ENCODE data around the gene PLCXD1.
"Not testable (repeated sequence)": the region's sequence is repeated elsewhere in the genome, so short reads cannot be mapped to it uniquely, and the experiment has no call there.

The PLCXD1 gene

DNA sequence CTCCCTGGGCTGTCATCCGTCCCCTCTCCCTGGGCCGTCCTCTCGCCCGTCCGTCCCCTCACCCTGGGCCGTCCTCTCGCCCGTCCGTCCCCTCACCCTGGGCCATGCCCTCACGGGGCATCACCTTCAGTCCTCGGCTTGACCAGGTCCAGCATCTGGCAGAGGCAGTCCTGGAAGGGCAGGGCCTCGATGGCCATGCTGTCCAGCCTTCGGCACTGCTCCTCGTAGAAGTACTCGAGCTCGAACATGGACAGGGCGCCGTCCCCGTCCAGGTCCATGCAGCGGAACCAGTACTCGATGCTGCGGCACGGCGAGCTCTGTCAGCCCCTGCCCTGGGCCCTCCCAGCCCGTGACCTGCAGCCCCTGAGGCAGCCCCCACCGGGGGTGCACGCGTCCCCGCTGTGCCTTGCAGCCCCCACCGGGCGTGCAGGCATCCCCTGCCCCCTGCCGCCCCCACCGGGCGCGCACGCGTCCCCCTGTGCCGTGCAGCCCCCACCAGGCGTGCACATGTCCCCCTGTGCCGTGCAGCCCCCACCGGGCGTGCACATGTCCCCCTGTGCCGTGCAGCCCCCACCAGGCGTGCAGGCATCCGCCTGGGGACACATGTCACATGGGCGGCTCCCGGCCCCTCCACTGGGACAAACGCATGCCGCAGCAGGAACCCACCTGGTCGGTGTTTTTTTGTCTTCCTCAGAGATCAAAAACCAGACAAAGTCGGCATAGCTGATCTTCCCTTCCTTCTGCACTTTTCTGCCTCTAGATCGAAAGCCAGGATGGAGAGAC lies 59.7 kb downstream of the PLCXD1 start:
- H3K4me3 Mint-ChIP-seq, result no peak overlapping the region
- H3K27me3 Mint-ChIP-seq, result no peaks in the 10 kb centered on the region
- no peak overlapping the region for H3K27ac Mint-ChIP-seq
- no peaks in the 10 kb centered on the region for H3K4me1 Mint-ChIP-seq (ENCODE audit: low read depth)
- no peaks in the 10 kb centered on the region for H3K9me3 Mint-ChIP-seq
- peaks cover 24% of the 10 kb centered on the region for H3K36me3 Mint-ChIP-seq (ENCODE audit: low read depth)

- Mint-ChIP-seq H3K27ac (no peak overlapping the region), H3K4me3 (no peak overlapping the region), H3K36me3 (ENCODE audit: low read depth) (peaks cover 18% of the 10 kb centered on the region), H3K27me3 (no peaks in the 10 kb centered on the region), H3K4me1 (ENCODE audit: low read depth) (no peaks in the 10 kb centered on the region), H3K9me3 (no peaks in the 10 kb centered on the region)
These were observed 60.4 kb downstream of the PLCXD1 start for GRCh38 chrX:341541-342101.

DNA sequence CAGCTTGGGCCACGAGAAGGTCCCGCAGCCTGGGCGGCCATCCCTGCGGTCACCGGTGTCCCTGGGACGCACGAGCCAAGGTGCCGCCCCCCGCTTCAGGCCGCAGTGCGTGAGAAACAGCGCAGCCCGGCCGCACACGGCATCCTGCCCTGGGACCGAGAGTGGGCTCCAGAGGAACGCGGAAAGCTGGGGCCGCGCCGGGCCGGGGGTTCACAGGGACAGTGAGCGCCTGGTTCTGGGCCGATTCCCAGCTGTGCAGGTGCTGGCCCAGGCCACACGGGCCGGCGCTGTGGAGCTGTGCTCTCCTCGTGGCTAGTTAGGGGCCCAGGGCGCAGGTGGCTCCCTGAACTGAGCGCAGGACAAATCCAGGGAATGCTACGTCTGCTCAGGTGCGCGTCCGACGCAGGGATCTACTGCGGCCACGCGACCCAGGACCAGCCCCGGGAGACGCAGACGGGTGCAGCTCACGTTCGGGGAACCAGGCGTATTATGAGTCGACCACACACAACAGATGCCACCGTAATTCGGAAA lies 63.3 kb downstream of the PLCXD1 start:
- H3K9me3 Mint-ChIP-seq, result no peaks in the 10 kb centered on the region
- H3K27ac Mint-ChIP-seq, result no peak overlapping the region
- H3K36me3 Mint-ChIP-seq (ENCODE audit: low read depth), result peaks cover 13% of the 10 kb centered on the region
- H3K4me3 Mint-ChIP-seq, result no peak overlapping the region
- H3K27me3 Mint-ChIP-seq, result no peaks in the 10 kb centered on the region
- no peaks in the 10 kb centered on the region for H3K4me1 Mint-ChIP-seq (ENCODE audit: low read depth)

- no peaks in the 10 kb centered on the region for H3K27me3 Mint-ChIP-seq
- H3K36me3 Mint-ChIP-seq (ENCODE audit: low read depth), result peaks cover 13% of the 10 kb centered on the region
- no peak overlapping the region for H3K27ac Mint-ChIP-seq
- H3K9me3 Mint-ChIP-seq, result no peaks in the 10 kb centered on the region
- no peaks in the 10 kb centered on the region for H3K4me1 Mint-ChIP-seq (ENCODE audit: low read depth)
- H3K4me3 Mint-ChIP-seq, result no peak overlapping the region
These were observed 64.1 kb downstream of the PLCXD1 start for GRCh38 chrX:345020-345925.

GRCh38 chrX:346034-346813 lies 65.0 kb downstream of the PLCXD1 start:
- Mint-ChIP-seq H3K9me3 (no peaks in the 10 kb centered on the region), H3K27ac (no peak overlapping the region), H3K4me3 (no peak overlapping the region), H3K36me3 (ENCODE audit: low read depth) (peaks cover 13% of the 10 kb centered on the region), H3K4me1 (ENCODE audit: low read depth) (no peaks in the 10 kb centered on the region), H3K27me3 (no peaks in the 10 kb centered on the region)

DNA sequence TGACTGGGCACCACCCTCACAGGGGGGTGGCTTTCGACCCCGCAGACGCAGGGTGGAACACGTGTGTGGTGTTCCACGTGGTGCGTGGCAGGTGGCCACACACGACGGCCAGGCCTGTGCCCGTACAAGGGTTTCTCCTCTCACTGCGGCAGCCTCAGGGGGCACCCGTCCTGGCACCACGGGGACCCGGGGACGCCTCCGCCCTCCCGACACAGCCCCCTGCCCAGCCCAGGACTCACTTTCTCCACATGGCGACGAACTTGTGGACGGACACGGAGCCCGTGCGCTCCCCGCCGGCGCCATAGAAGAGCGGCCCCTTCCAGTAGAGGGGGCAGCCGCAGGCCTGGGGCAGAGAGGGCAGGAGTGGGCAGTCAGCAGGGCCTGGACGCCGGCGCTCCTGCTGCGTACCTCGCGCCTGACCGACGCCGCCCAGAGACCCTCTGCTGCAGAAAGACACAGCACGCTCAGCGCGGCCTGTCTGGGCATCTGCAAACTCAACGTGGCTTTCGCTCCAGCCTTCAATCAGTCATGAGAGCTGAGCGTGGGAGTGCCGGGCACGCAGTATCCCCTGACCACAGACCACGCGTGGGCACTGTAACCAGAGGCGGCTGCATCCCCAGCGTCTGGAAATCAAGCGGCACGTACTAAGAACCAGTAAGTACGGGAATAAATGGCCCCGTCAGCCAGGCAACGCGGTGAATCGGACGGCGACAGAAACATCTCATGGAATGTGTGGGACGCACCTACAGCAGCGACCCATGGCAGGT lies 66.4 kb downstream of the PLCXD1 start:
- no peaks in the 10 kb centered on the region for H3K27me3 Mint-ChIP-seq
- H3K4me1 Mint-ChIP-seq (ENCODE audit: low read depth), result no peaks in the 10 kb centered on the region
- H3K9me3 Mint-ChIP-seq, result no peaks in the 10 kb centered on the region
- H3K4me3 Mint-ChIP-seq, result no peak overlapping the region
- no peak overlapping the region for H3K27ac Mint-ChIP-seq
- peaks cover 5% of the 10 kb centered on the region for H3K36me3 Mint-ChIP-seq (ENCODE audit: low read depth)

DNA sequence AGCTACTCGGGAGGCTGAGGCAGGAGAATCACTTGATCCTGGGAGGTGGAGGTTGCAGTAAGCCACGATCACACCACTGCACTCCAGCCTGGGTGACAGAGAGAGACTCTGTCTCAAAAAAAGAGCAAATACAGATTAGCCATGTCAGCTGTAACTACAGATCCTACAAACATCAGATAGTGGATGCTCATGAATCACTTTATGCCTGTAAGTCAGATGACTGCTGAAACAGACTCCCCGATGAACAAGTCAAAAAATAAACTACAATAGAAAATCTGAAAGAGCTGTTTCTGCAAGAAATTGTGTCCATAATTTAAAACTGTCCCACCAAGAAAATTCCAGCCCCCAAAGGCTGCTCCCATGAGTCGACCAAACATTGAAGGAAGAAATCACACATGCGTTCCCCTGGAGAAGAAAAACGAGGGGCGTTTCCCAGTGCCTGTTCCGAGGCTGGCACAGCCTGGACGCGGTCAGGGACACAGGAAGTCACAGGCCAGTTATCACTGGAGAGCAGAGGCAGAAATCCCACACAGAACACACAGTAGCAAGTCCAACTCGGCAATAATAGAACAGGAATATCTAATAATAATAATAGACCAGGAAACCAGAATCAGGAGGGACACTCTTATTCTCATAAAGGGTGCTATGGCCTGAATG lies 67.4 kb downstream of the PLCXD1 start:
- no peak overlapping the region for H3K4me3 Mint-ChIP-seq
- H3K36me3 Mint-ChIP-seq (ENCODE audit: low read depth), result peaks cover 5% of the 10 kb centered on the region
- no peaks in the 10 kb centered on the region for H3K4me1 Mint-ChIP-seq (ENCODE audit: low read depth)
- H3K27ac Mint-ChIP-seq, result no peak overlapping the region
- H3K9me3 Mint-ChIP-seq, result no peaks in the 10 kb centered on the region
- H3K27me3 Mint-ChIP-seq, result no peaks in the 10 kb centered on the region

- Mint-ChIP-seq H3K27me3 (no peaks in the 10 kb centered on the region), H3K27ac (no peak overlapping the region), H3K4me1 (ENCODE audit: low read depth) (no peaks in the 10 kb centered on the region), H3K9me3 (no peaks in the 10 kb centered on the region), H3K4me3 (no peak overlapping the region), H3K36me3 (ENCODE audit: low read depth) (peaks cover 5% of the 10 kb centered on the region)
These were observed 68.0 kb downstream of the PLCXD1 start for GRCh38 chrX:349196-349595.

- Mint-ChIP-seq H3K27me3 (no peaks in the 10 kb centered on the region), H3K9me3 (no peaks in the 10 kb centered on the region), H3K36me3 (ENCODE audit: low read depth) (peaks cover 6% of the 10 kb centered on the region), H3K4me3 (no peak overlapping the region), H3K4me1 (ENCODE audit: low read depth) (no peaks in the 10 kb centered on the region), H3K27ac (no peak overlapping the region)
These were observed 68.5 kb downstream of the PLCXD1 start for GRCh38 chrX:349702-350101.

DNA sequence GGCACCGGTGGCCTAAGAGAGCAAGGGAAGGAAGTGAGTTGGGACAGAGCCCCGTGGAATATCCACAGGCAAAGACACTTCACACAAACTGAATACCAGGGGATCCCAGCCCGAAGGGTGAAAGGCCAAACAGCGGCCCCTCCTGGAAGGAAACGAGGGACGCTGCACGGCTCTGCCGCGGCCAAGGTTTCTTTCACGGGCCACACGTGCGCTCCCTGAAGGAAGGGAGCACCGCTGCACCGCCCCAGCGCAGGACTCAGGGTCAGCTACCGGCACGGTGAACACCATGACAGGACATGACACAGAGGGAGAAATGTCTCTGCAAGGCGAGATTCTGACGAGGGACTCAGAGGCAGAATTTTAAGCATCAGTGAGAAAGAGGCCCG lies 69.0 kb downstream of the PLCXD1 start:
- Mint-ChIP-seq H3K4me1 (ENCODE audit: low read depth) (no peaks in the 10 kb centered on the region), H3K36me3 (ENCODE audit: low read depth) (peaks cover 11% of the 10 kb centered on the region), H3K27ac (no peak overlapping the region), H3K4me3 (no peak overlapping the region), H3K9me3 (no peaks in the 10 kb centered on the region), H3K27me3 (no peaks in the 10 kb centered on the region)

DNA sequence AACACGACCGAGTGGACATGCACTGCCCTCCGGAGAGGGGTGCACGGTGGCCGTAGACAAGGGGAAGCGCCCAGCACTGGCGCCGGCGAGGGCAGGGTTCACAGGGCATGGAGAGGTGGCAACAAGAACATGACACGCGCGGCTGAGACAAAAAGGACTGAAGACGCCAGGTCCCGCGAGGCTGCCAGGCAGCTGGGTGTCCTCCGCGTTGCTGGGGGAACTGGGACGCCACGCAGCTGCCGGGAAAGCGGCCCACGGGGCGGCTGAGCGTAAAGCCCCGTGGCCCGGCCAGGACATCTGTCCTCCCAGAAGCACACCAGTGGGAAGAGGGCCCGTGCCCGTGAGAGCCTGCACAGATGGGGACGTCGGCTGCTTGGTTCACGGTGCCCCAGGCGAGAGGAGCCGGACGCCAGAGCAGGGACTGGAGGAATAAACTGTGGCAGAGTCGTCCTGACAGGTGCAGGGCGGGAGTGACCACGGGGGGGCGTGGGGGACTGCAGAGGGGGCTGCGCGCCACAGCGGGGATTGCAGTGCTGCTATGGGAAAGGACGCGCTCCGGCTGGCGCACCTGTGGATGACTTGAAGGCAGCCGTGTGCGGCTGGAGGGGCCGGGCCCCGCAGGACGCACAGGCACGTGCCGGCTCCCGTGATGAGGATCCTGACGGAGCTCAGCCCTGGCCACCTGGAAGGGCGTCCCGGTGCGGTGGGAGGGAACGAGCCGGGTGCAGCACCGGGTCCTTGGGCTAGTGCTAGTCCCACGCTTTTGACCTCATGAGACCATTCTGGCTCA lies 69.5 kb downstream of the PLCXD1 start:
- Mint-ChIP-seq H3K4me3 (no peak overlapping the region), H3K9me3 (no peaks in the 10 kb centered on the region), H3K36me3 (ENCODE audit: low read depth) (peaks cover 16% of the 10 kb centered on the region), H3K27ac (no peak overlapping the region), H3K4me1 (ENCODE audit: low read depth) (no peaks in the 10 kb centered on the region), H3K27me3 (no peaks in the 10 kb centered on the region)

DNA sequence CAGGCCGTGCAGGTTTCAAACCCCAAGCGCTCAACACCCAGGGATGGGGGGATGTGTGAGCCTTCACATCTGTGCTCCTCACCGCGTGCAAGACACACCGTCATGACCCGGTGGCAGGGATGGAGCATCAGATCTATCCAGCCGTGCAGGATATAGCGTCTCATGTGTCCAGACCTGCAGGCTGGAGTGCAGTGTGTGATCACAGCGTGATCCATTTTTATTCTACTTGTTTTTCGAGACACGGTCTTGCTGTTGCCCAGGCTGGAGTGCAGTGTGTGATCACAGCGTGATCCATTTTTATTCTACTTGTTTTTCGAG lies 70.1 kb downstream of the PLCXD1 start:
- not testable (repeated sequence) for H3K4me3 Mint-ChIP-seq; H3K9me3 Mint-ChIP-seq; H3K27me3 Mint-ChIP-seq; H3K27ac Mint-ChIP-seq; H3K4me1 Mint-ChIP-seq (ENCODE audit: low read depth)
- H3K36me3 Mint-ChIP-seq (ENCODE audit: low read depth), result peaks cover 19% of the 10 kb centered on the region

GRCh38 chrX:351736-352135 lies 70.6 kb downstream of the PLCXD1 start:
- Mint-ChIP-seq H3K36me3 (ENCODE audit: low read depth) (peaks cover 19% of the 10 kb centered on the region), H3K27ac (no peak overlapping the region), H3K4me3 (no peak overlapping the region), H3K27me3 (no peaks in the 10 kb centered on the region), H3K4me1 (ENCODE audit: low read depth) (peaks cover 4% of the 10 kb centered on the region), H3K9me3 (no peaks in the 10 kb centered on the region)
